Jurkat, Clone E6-1 (cell line): Measurements from ENCODE around the gene STK11IP.
"Not testable (repeated sequence)": the region's sequence is repeated elsewhere in the genome, so short reads cannot be mapped to it uniquely, and the experiment has no call there.

Experiments
- DNase-seq: peaks from one replicate; pipeline ENCODE4 v3.0.0-alpha.2; 2011; ENCODE audit warnings: low read depth, low spot score
- H3K4me3 ChIP-seq: 2 replicates; pipeline ENCODE4 v1.5.1; 2011; ENCODE audit warnings: mild to moderate bottlenecking, low read length, control low read depth, moderate library complexity

The STK11IP gene

GRCh38 chr2:219642069-219642454, 44.4 kb downstream of the STK11IP start:
- no peak for DNase-seq
- no peak overlapping the region for H3K4me3 ChIP-seq

- DNase-seq, result peak; percentile 87
- no peak overlapping the region for H3K4me3 ChIP-seq
These were observed 44.9 kb downstream of the STK11IP start for GRCh38 chr2:219642465-219643083.

GRCh38 chr2:219643084-219643473, 45.4 kb downstream of the STK11IP start:
- no peak overlapping the region for H3K4me3 ChIP-seq
- DNase-seq, result no peak

GRCh38 chr2:219643788-219644398, 46.2 kb downstream of the STK11IP start:
- peak; percentile 19 for DNase-seq

GRCh38 chr2:219644801-219645480, 47.3 kb downstream of the STK11IP start:
- DNase-seq, result no peak
- no peak overlapping the region for H3K4me3 ChIP-seq

More at GRCh38 chr2:219643788-219644398, 46.2 kb downstream of the STK11IP start:
- no peak overlapping the region for H3K4me3 ChIP-seq

- no peak overlapping the region for H3K4me3 ChIP-seq
- no peak for DNase-seq
These were observed 48.2 kb downstream of the STK11IP start for GRCh38 chr2:219645631-219646527.

GRCh38 chr2:219648176-219648575, 50.5 kb downstream of the STK11IP start:
- H3K4me3 ChIP-seq, result no peak overlapping the region
- DNase-seq, result no peak

- no peak for DNase-seq
- no peak overlapping the region for H3K4me3 ChIP-seq
These were observed 51.3 kb downstream of the STK11IP start for GRCh38 chr2:219648963-219649362.

- no peak overlapping the region for H3K4me3 ChIP-seq
- DNase-seq, result no peak
These were observed 53.0 kb downstream of the STK11IP start for GRCh38 chr2:219650426-219651248.

GRCh38 chr2:219651656-219652055, 54.0 kb downstream of the STK11IP start:
- not testable (repeated sequence) for H3K4me3 ChIP-seq, DNase-seq

GRCh38 chr2:219656526-219656925, 58.9 kb downstream of the STK11IP start:
- H3K4me3 ChIP-seq, result no peak overlapping the region
- DNase-seq, result no peak

GRCh38 chr2:219658196-219658846, 60.7 kb downstream of the STK11IP start:
- DNase-seq, result no peak

GRCh38 chr2:219658874-219659273, 61.2 kb downstream of the STK11IP start:
- no peak overlapping the region for H3K4me3 ChIP-seq
- DNase-seq, result no peak

More at GRCh38 chr2:219658196-219658846, 60.7 kb downstream of the STK11IP start:
- no peak overlapping the region for H3K4me3 ChIP-seq

- no peak overlapping the region for H3K4me3 ChIP-seq
- no peak for DNase-seq
These were observed 63.7 kb downstream of the STK11IP start for GRCh38 chr2:219661197-219661954.

GRCh38 chr2:219661955-219662395, 64.3 kb downstream of the STK11IP start:
- no peak overlapping the region for H3K4me3 ChIP-seq
- DNase-seq, result no peak

- no peak overlapping the region for H3K4me3 ChIP-seq
- no peak for DNase-seq
These were observed 64.9 kb downstream of the STK11IP start for GRCh38 chr2:219662566-219662965.

- H3K4me3 ChIP-seq, result no peak overlapping the region
- DNase-seq, result no peak
These were observed 65.6 kb downstream of the STK11IP start for GRCh38 chr2:219663116-219663762.
